ENCODE measurements around the gene MDN1. TPM values are rescaled to one million over a fixed set of nuclear protein-coding genes. Genes with fewer than 3 reads are reported as not detected.

The MDN1 gene
- total and polyA plus RNA-seq, 2 donors (not counting 1 experiment from before 2014, with no cell fraction given), result 16.5 to 59.5 TPM

- TF ChIP-seq, protein P1, sequence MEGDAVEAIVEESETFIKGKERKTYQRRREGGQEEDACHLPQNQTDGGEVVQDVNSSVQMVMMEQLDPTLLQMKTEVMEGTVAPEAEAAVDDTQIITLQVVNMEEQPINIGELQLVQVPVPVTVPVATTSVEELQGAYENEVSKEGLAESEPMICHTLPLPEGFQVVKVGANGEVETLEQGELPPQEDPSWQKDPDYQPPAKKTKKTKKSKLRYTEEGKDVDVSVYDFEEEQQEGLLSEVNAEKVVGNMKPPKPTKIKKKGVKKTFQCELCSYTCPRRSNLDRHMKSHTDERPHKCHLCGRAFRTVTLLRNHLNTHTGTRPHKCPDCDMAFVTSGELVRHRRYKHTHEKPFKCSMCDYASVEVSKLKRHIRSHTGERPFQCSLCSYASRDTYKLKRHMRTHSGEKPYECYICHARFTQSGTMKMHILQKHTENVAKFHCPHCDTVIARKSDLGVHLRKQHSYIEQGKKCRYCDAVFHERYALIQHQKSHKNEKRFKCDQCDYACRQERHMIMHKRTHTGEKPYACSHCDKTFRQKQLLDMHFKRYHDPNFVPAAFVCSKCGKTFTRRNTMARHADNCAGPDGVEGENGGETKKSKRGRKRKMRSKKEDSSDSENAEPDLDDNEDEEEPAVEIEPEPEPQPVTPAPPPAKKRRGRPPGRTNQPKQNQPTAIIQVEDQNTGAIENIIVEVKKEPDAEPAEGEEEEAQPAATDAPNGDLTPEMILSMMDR (IDR thresholded peaks at IDR 0.05), result no peak
- TF ChIP-seq EZH2 (IDR thresholded peaks at IDR 0.05; ENCODE audit: borderline replicate concordance, insufficient read depth, low read depth, low read length, poor library complexity, severe bottlenecking), result no peak
- H3K9me3 ChIP-seq (ENCODE audit: control extremely low read depth in 1 of 3, control insufficient read depth in 2 of 3, insufficient read depth in 1 of 3, low read length in 2 of 3), result no peaks in the 10 kb centered on the region
- DNase-seq (no peak), ATAC-seq (ENCODE audit: low read depth) (no peak)
- H3K79me2 ChIP-seq (ENCODE audit: control insufficient read depth, insufficient read depth, low read length), result no peaks in the 10 kb centered on the region
- H3K4me2 ChIP-seq (replicated peaks; ENCODE audit: low read depth, low read length, poor library complexity, severe bottlenecking), result no peak overlapping the region
- Mint-ChIP-seq H3K9me3 (ENCODE audit: insufficient read depth) (no peaks in the 10 kb centered on the region), H3K4me3 (no peak overlapping the region), H3K27me3 (no peaks in the 10 kb centered on the region), H3K4me1 (no peaks in the 10 kb centered on the region), H3K27ac (no peak overlapping the region)
- H2AFZ ChIP-seq (ENCODE audit: insufficient read depth, low read depth, low read length, poor library complexity, severe bottlenecking), result no peak overlapping the region
- no peak overlapping the region for H3K9ac ChIP-seq (ENCODE audit: low read length)
- H3K27ac ChIP-seq (ENCODE audit: low read length in 2 of 2), result no peak overlapping the region
- no peaks in the 10 kb centered on the region for H4K20me1 ChIP-seq (ENCODE audit: control insufficient read depth, insufficient read depth, low read length, poor library complexity, severe bottlenecking)
- no peak overlapping the region for H3K4me3 ChIP-seq (ENCODE audit: control extremely low read depth in 1 of 5, extremely low read depth in 1 of 5, insufficient read depth in 1 of 5, low read depth in 2 of 5, low read length in 4 of 5)
- peaks cover 14 to 72% of the 10 kb centered on the region in 2 experiments for H3K36me3 ChIP-seq (replicated peaks in 1 of 2; ENCODE audit: control extremely low read depth in 1 of 2, control insufficient read depth in 1 of 2, extremely low read depth in 1 of 2, insufficient read depth in 2 of 2, low read length in 1 of 2)
- 90% methylated on average over 4 of the region's 13 CpGs for WGBS (ENCODE audit: insufficient coverage)
- no peaks in the 10 kb centered on the region for H3K4me1 ChIP-seq (ENCODE audit: control insufficient read depth in 2 of 2, insufficient read depth in 2 of 2, low read length in 2 of 2)
- ChIA-PET CTCF (no interaction called here), POLR2A (no interaction called here)
- no peaks in the 10 kb centered on the region for H3K27me3 ChIP-seq (replicated peaks in 1 of 4; ENCODE audit: control extremely low read depth in 1 of 4, control insufficient read depth in 3 of 4, insufficient read depth in 4 of 4, low read length in 3 of 4)
- intact Hi-C loops (cut with micrococcal nuclease), result no loop called here
Measured at GRCh38 chr6:89657445-89658158, 162.0 kb downstream of the MDN1 start.

- POLR2A ChIA-PET, result no interaction called here
- WGBS (ENCODE audit: insufficient coverage), result no CpG with 5 or more reads among the region's 2 CpGs
Measured at GRCh38 chr6:89655122-89655521, 164.5 kb downstream of the MDN1 start.

More at GRCh38 chr6:89655122-89655521, 164.5 kb downstream of the MDN1 start:
- Histone ChIP-seq H3K9me3 (ENCODE audit: control extremely low read depth in 1 of 3, control insufficient read depth in 2 of 3, insufficient read depth in 1 of 3, low read length in 2 of 3) (no peaks in the 10 kb centered on the region), H3K27ac (ENCODE audit: low read length in 2 of 2) (no peak overlapping the region), H3K27me3 (replicated peaks in 1 of 4; ENCODE audit: control extremely low read depth in 1 of 4, control insufficient read depth in 3 of 4, insufficient read depth in 4 of 4, low read length in 3 of 4) (no peaks in the 10 kb centered on the region), H4K20me1 (ENCODE audit: control insufficient read depth, insufficient read depth, low read length, poor library complexity, severe bottlenecking) (no peaks in the 10 kb centered on the region), H3K9ac (ENCODE audit: low read length) (no peak overlapping the region), H3K4me3 (ENCODE audit: control extremely low read depth in 1 of 5, extremely low read depth in 1 of 5, insufficient read depth in 1 of 5, low read depth in 2 of 5, low read length in 4 of 5) (no peak overlapping the region), H2AFZ (ENCODE audit: insufficient read depth, low read depth, low read length, poor library complexity, severe bottlenecking) (no peak overlapping the region), H3K4me1 (ENCODE audit: control insufficient read depth in 2 of 2, insufficient read depth in 2 of 2, low read length in 2 of 2) (no peaks in the 10 kb centered on the region), H3K36me3 (replicated peaks in 1 of 2; ENCODE audit: control extremely low read depth in 1 of 2, control insufficient read depth in 1 of 2, extremely low read depth in 1 of 2, insufficient read depth in 2 of 2, low read length in 1 of 2) (peaks cover 10 to 61% of the 10 kb centered on the region in 2 experiments), H3K79me2 (ENCODE audit: control insufficient read depth, insufficient read depth, low read length) (no peaks in the 10 kb centered on the region), H3K4me2 (replicated peaks; ENCODE audit: low read depth, low read length, poor library complexity, severe bottlenecking) (no peak overlapping the region)
- intact Hi-C loops (cut with micrococcal nuclease), result no loop called here
- Mint-ChIP-seq H3K27me3 (no peaks in the 10 kb centered on the region), H3K4me1 (no peaks in the 10 kb centered on the region), H3K4me3 (no peak overlapping the region), H3K27ac (no peak overlapping the region), H3K9me3 (ENCODE audit: insufficient read depth) (no peaks in the 10 kb centered on the region)
- ATAC-seq (ENCODE audit: low read depth) (no peak), DNase-seq (no peak)
- TF ChIP-seq EZH2 (IDR thresholded peaks at IDR 0.05; ENCODE audit: borderline replicate concordance, insufficient read depth, low read depth, low read length, poor library complexity, severe bottlenecking), result no peak
- TF ChIP-seq, protein P1 (IDR thresholded peaks at IDR 0.05), result no peak
- CTCF ChIA-PET, result interaction anchor here (0.7 kb wide), 1 partner anchor 631 kb away, joined by 3 read pairs; no protein-coding TSS in a partner anchor
